Large intestine (tissue), 3 donors: ENCODE measurements around the gene ABHD11. TPM values are rescaled to one million over a fixed set of nuclear protein-coding genes. Genes with fewer than 3 reads are reported as not detected.

Experiments
- DNase-seq, 2 donors: peaks; one replicate each; pipeline versions ENCODE4 v3.0.0 to v3.0.0-alpha.2; 2013
- H3K27ac ChIP-seq: one replicate; pipeline ENCODE4 v1.5.1; 2013; ENCODE audit warnings: low read length
- H3K27me3 ChIP-seq: 2 replicates; pipeline ENCODE4 v1.6.1; 2013; ENCODE audit warnings: low read length; ENCODE audit not compliant: control insufficient read depth, insufficient read depth
- H3K36me3 ChIP-seq: 2 replicates; pipeline ENCODE4 v1.6.1; 2013; ENCODE audit warnings: low read length; ENCODE audit not compliant: control insufficient read depth, insufficient read depth
- H3K4me1 ChIP-seq: one replicate; pipeline ENCODE4 v1.6.1; 2013; ENCODE audit warnings: low read length; ENCODE audit not compliant: control insufficient read depth, insufficient read depth
- H3K4me3 ChIP-seq: one replicate; pipeline ENCODE4 v1.5.1; 2013; ENCODE audit warnings: low read length
- H3K9me3 ChIP-seq: one replicate; pipeline ENCODE4 v1.6.1; 2013; ENCODE audit warnings: mild to moderate bottlenecking, low read depth, low read length, moderate library complexity; ENCODE audit not compliant: control insufficient read depth
- WGBS: methylation state at CpG from one replicate; pipeline ENCODE4 v1.1.5; 2013; ENCODE audit warnings: low lambda C conversion rate; ENCODE audit not compliant: insufficient coverage; 5-methylcytosine and 5-hydroxymethylcytosine counted together
- polyA plus RNA-seq: library from polyadenylated mRNA; unstranded; fragments of 120-200 nt; gene quantifications from one replicate; pipeline ENCODE4 v1.2.1, GENCODE V29; 2013

ABHD11 gene
- polyA plus RNA-seq, 1 donor, result 46.1 TPM

DNA sequence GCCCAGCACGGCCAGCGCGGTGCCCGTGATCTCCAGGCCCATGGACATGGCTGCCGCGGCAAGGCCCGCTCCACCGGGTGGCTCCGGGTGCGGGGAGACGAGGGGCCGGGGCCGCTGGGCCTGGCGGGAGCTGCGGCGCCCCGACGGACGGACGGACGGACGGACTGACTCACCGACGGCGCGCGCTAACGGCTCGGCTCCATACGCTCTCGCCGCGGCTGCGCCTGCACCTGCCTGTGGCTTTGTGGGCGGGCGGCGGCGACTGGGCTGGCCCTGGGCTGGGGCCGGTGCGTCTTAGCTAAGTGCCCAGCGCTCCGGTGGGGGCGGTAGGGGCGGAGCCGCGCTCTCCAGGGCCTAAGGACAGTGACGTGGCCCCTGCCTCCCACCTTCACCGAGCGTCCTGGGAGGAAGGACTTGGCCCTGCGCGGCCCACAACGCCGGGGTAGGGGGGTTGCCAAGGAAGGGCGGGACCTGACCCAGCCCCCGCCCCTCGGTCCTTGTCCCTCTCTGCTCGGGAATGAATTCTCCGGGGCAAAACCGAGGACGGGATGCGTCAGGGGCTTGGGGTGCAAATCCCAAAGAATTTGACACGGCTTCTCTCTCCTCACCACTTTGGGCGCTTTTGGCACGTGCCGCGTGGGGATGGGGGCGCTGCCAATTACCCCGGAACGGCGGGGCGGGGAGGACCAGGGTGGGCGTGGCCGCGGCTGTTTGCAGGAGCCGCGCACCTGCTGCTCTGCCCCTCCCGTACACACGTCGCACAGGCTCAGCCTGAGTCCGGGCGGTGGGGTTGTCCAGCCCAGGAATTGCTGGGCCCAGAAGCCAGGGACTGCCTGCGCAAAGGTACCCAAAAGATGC, 31.6 kb upstream of the ABHD11 start, which contains the start of gene CLDN3:
Gene CLDN3, minus strand, starts transcription at position 269 of the 858 bp plus-strand sequence. Its CDS starts 221 bp downstream, at position 48.
- H3K4me3 ChIP-seq, result peak within 1 kb of the TSS; percentile 87
- no CpG with 5 or more reads among the region's 82 CpGs for WGBS
- H3K36me3 ChIP-seq, result peaks cover 3% of the 10 kb centered on the region
- peak; percentile 96 to 99 for DNase-seq
- peaks cover 19% of the 10 kb centered on the region for H3K27me3 ChIP-seq
- peaks cover 4% of the 10 kb centered on the region for H3K9me3 ChIP-seq
- peaks cover 16% of the 10 kb centered on the region for H3K4me1 ChIP-seq
- H3K27ac ChIP-seq, result peak within 1 kb of the TSS; percentile 97

GRCh38 chr7:73769481-73770001, 30.9 kb upstream of the ABHD11 start:
- no CpG with 5 or more reads among the region's 49 CpGs for WGBS
- peak overlapping the region; percentile 87 for H3K4me3 ChIP-seq
- H3K27me3 ChIP-seq, result peaks cover 19% of the 10 kb centered on the region
- peak overlapping the region; percentile 97 for H3K27ac ChIP-seq
- no peak for DNase-seq
- H3K36me3 ChIP-seq, result peaks cover 3% of the 10 kb centered on the region
- H3K4me1 ChIP-seq, result peaks cover 16% of the 10 kb centered on the region
- H3K9me3 ChIP-seq, result peaks cover 4% of the 10 kb centered on the region

DNA sequence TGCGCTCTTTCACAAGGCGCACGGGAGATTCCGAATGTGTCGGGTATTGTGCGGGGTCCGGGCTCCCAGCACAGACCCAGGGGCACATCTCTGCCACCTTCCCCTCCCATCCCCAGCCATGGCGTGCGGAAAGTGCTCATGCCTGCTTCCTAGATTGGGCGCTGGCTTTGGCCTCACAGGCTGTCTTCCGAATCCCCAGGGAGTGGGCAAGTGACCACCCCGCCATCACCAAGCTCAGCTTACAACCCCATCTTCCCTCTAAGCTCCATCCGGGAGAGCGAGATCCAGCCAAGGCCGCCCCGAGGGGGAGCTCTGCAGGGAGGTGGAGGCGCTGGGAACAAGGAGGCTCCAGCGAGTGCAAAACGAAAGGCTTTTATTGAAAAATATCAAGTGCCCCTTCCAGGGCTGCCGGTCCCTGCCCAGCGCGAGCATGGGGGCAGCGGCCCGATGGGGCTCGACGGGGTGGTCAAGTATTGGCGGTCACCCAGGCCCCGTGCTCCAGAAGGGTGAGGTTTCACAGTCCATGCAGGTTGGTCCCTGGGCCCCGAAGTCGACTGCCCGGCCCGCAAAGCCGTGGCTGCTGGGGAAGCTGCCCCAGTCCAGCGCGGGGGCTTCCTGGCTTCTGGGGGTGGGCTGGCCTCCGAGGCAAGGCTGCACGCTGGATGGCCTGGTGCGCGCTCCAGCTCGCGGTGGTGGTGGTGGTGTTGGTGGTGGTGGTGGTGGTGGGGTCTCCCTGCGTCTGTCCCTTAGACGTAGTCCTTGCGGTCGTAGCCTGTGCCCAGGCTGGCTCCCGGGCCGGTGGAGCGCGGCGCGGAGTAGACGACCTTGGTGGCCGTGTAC, 30.3 kb upstream of the ABHD11 start:
- Histone ChIP-seq H3K9me3 (peaks cover 4% of the 10 kb centered on the region), H3K27ac (peak overlapping the region; percentile 97), H3K36me3 (peaks cover 3% of the 10 kb centered on the region), H3K4me3 (peak overlapping the region; percentile 87), H3K27me3 (peaks cover 19% of the 10 kb centered on the region), H3K4me1 (peaks cover 11% of the 10 kb centered on the region)
- WGBS, result no CpG with 5 or more reads among the region's 53 CpGs
- DNase-seq, result peak in 1 of 2 donors; percentile 51

- Histone ChIP-seq H3K4me1 (peaks cover 15% of the 10 kb centered on the region), H3K9me3 (peaks cover 4% of the 10 kb centered on the region), H3K4me3 (no peak overlapping the region), H3K36me3 (peaks cover 3% of the 10 kb centered on the region), H3K27me3 (peaks cover 19% of the 10 kb centered on the region), H3K27ac (peak overlapping the region; percentile 97)
- DNase-seq, result no peak
- WGBS, result 86% methylated on average over 12 of the region's 17 CpGs
Observed at GRCh38 chr7:73766556-73767229, 28.1 kb upstream of the ABHD11 start.

DNA sequence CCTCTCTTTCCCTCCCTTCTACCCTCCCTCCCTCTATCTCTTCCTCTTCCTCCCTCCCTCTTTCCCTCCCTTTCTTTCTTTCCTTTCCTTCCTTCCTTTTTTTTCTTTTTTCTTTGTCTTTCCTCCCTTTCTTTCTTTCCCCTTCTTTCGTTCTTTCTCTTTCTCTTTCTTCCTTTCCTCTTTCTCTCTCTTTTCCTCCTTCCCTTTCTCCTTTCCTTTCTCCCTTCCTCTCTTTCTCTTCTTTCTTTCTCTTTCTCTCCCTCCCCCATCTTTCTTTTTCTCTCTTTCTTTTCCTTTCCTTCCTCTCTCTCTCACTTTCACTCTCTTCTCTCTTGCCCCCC, 24.0 kb upstream of the ABHD11 start:
- Histone ChIP-seq H3K27me3 (no peaks in the 10 kb centered on the region), H3K27ac (no peak overlapping the region), H3K4me3 (no peak overlapping the region), H3K9me3 (no peaks in the 10 kb centered on the region), H3K4me1 (peaks cover 26% of the 10 kb centered on the region), H3K36me3 (no peaks in the 10 kb centered on the region)
- DNase-seq, result no peak
- WGBS, result 85% methylated on average over 1 of the region's 1 CpG

- Histone ChIP-seq H3K4me3 (no peak overlapping the region), H3K36me3 (no peaks in the 10 kb centered on the region), H3K9me3 (no peaks in the 10 kb centered on the region), H3K4me1 (peaks cover 25% of the 10 kb centered on the region), H3K27ac (no peak overlapping the region), H3K27me3 (no peaks in the 10 kb centered on the region)
- DNase-seq, result peak in 1 of 2 donors; percentile 50
- 29% methylated on average over 1 of the region's 8 CpGs for WGBS
Observed at GRCh38 chr7:73761854-73762658, 23.5 kb upstream of the ABHD11 start.

DNA sequence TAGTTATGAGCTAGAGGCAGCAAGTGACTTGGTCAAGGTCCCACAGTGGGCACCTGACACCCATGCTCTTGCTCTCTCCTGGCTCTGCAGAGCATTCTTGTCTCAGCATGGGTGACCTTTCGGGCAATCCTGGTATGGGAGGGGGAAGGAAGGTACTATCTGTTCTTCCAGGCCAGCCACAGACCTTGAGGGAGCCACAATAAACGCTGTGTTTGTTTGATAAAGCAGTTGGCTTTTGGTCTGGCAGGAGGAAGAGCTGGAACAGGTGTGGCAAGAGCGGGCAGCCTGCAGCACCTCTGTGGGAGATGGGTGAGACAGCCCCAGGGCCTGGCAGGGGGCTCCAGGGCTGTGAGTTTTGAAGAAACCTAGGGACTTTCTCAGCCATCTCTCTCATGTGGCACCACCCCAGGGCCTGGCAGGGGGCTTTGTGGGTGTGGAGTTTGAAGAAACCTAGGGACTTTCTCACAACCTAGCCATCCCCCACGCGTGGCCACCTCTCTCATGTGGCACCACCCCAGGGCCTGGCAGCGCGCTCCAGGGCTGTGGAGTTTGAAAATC, 20.1 kb upstream of the ABHD11 start:
- peak; percentile 68 to 87 for DNase-seq
- peaks cover 23% of the 10 kb centered on the region for H3K4me1 ChIP-seq
- WGBS, result no CpG with 5 or more reads among the region's 7 CpGs
- H3K27me3 ChIP-seq, result no peaks in the 10 kb centered on the region
- no peaks in the 10 kb centered on the region for H3K36me3 ChIP-seq
- no peak overlapping the region for H3K4me3 ChIP-seq
- H3K27ac ChIP-seq, result peak overlapping the region; percentile 62
- H3K9me3 ChIP-seq, result no peaks in the 10 kb centered on the region

- Histone ChIP-seq H3K4me1 (peaks cover 4% of the 10 kb centered on the region), H3K36me3 (no peaks in the 10 kb centered on the region), H3K27ac (peak overlapping the region; percentile 9), H3K9me3 (no peaks in the 10 kb centered on the region), H3K27me3 (no peaks in the 10 kb centered on the region), H3K4me3 (no peak overlapping the region)
- no peak for DNase-seq
- no CpG with 5 or more reads among the region's 16 CpGs for WGBS
Observed at GRCh38 chr7:73749931-73750776, 11.6 kb upstream of the ABHD11 start.

GRCh38 chr7:73746378-73746777, 7.8 kb upstream of the ABHD11 start:
- DNase-seq, result no peak
- no peak overlapping the region for H3K27ac ChIP-seq
- H3K4me1 ChIP-seq, result peaks cover 30% of the 10 kb centered on the region
- no peaks in the 10 kb centered on the region for H3K27me3 ChIP-seq
- no peaks in the 10 kb centered on the region for H3K9me3 ChIP-seq
- 80% methylated on average over 1 of the region's 4 CpGs for WGBS
- no peak overlapping the region for H3K4me3 ChIP-seq
- H3K36me3 ChIP-seq, result no peaks in the 10 kb centered on the region
